OCI-LY3 (cell line): Measurements from ENCODE around the gene MED13L.

ENCODE experiments used
- EZH2phosphoT487 ChIP-seq: fragments of 200-600 bp; shearing (Covaris generic); IDR thresholded peaks from 2 replicates; pipeline ENCODE4 v1.6.1; 2018; ENCODE audit warnings: antibody characterized with exemption, mixed run types, low read depth
- TF ChIP-seq, protein P1 (sequence below): fragments of 200-600, 300-600 bp; sonication (generic); IDR thresholded peaks from 2 replicates; pipeline ENCODE4 v1.5.1; 2014; ENCODE audit warnings: antibody characterized with exemption, low read length, low read depth

DNA sequence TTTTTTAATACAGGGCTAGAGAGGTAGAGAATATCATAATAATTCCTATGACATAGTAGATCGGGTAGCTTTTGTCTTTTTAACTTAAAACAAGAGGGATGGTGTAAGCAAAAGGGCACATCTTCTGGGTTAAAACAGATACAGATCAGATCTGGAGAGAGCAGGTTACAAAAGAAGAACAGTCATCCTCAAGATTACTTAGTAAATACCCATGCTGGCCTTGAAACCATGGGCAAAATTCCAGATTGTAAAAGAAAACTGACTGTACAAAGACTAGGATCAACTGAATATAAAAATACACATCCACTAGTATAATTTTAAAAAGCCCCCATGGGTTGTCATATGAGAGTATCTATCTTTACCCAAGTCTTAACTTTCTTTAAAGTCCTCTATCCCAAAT is 76.7 kb downstream of the MED13L start:
- TF ChIP-seq EZH2phosphoT487: no peak
- TF ChIP-seq, protein P1, sequence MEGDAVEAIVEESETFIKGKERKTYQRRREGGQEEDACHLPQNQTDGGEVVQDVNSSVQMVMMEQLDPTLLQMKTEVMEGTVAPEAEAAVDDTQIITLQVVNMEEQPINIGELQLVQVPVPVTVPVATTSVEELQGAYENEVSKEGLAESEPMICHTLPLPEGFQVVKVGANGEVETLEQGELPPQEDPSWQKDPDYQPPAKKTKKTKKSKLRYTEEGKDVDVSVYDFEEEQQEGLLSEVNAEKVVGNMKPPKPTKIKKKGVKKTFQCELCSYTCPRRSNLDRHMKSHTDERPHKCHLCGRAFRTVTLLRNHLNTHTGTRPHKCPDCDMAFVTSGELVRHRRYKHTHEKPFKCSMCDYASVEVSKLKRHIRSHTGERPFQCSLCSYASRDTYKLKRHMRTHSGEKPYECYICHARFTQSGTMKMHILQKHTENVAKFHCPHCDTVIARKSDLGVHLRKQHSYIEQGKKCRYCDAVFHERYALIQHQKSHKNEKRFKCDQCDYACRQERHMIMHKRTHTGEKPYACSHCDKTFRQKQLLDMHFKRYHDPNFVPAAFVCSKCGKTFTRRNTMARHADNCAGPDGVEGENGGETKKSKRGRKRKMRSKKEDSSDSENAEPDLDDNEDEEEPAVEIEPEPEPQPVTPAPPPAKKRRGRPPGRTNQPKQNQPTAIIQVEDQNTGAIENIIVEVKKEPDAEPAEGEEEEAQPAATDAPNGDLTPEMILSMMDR: no peak
